Smooth muscle cell of the coronary artery (primary cell): ENCODE measurements around the gene PPARG. TPM values are rescaled to one million over a fixed set of nuclear protein-coding genes. Genes with fewer than 3 reads are reported as not detected.

Source experiments
- total RNA-seq: library from RNA; depleted of rRNA; stranded (reverse); fragments of >200 nt; gene quantifications from 2 replicates; pipeline ENCODE4 v1.2.3, GENCODE V29; 2014; ENCODE audit warnings: low replicate concordance

Gene PPARG
- total RNA-seq: 3.3 and 27.5 TPM in 2 replicates

DNA sequence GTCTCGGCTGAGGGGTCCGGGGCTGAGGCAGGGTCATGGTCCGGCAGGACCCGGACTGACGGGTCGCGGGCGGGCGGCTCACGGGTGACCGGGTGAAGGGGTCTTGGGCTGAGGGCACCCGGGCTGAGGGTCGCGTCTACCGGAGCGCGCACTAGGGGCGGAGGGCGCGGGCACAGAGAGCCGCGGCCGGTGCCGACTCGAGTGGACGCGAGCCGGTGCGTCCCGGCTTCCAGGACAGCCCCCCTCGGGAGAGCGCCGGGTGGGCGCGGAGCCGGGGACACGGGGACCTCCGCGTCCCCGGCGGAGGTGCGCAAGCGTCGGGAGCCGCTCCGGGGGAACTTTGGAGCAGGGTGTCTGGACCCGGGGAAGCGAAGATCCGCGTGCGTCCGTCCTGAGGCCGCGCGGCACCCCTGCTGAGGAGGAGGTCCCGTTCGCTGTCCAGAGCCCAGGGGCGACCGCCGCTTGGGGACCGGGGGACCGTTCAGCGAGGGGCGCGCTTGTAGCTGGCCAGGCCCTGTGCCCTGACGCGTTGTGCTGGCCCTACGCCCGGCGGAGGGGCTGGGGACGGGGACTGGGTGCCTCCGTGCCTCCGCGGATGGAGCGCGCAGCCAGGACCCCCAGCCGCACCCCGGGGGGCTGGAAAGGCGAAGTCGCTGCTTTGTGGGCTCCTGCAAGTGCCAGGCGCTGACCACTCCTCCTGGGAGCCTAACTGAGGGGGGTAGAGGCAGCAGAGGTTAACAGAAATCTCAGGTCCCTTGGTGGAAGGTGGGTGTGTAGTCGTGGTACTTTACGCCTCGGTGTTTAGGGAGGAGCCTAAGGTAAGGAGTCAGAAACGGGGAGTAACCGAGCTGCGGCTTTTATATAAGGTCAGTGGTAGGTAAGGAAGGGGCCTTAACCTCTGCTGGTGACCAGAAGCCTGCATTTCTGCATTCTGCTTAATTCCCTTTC is at the start of gene PPARG:
Gene PPARG (plus strand): TSS at position 889 of the 948 bp plus-strand sequence. CDS start 90,642 bp downstream, outside the sequence.

Other genes starting within 250 kb of the PPARG start
- 0.68 and 3.4 TPM in 2 replicates for gene TIMP4, start 130.2 kb upstream of the PPARG start, total RNA-seq
- 10.8 and 18.7 TPM in 2 replicates for gene TSEN2, start 195.4 kb downstream of the PPARG start, total RNA-seq